Activated naive CD4-positive, alpha-beta T cell treated with anti-CD3 and anti-CD28 coated beads, Interleukin-2, amount 50 U/mL, for 24 hours (primary cell): ENCODE results near the gene CFDP1.
"Not testable (repeated sequence)": the region's sequence is repeated elsewhere in the genome, so short reads cannot be mapped to it uniquely, and the experiment has no call there.

Experiments
- H3K27ac Mint-ChIP-seq: one replicate; pipeline ENCODE4 v1.8.0; 2021; ENCODE audit warnings: mild to moderate bottlenecking, mixed read lengths
- H3K27me3 Mint-ChIP-seq: one replicate; pipeline ENCODE4 v1.8.0; 2021; ENCODE audit warnings: mixed read lengths
- H3K36me3 Mint-ChIP-seq: one replicate; pipeline ENCODE4 v1.8.0; 2021; ENCODE audit warnings: mixed read lengths
- H3K4me1 Mint-ChIP-seq: one replicate; pipeline ENCODE4 v1.8.0; 2021; ENCODE audit warnings: mixed read lengths
- H3K4me3 Mint-ChIP-seq: one replicate; pipeline ENCODE4 v1.8.0; 2021; ENCODE audit warnings: mild to moderate bottlenecking, mixed read lengths
- H3K9me3 Mint-ChIP-seq: one replicate; pipeline ENCODE4 v1.8.0; 2021; ENCODE audit warnings: mixed read lengths

The CFDP1 gene

GRCh38 chr16:75463389-75464121, 30.3 kb upstream of the CFDP1 start:
- peaks cover 52% of the 10 kb centered on the region for H3K4me1 Mint-ChIP-seq
- H3K27ac Mint-ChIP-seq = peak overlapping the region; percentile 89
- H3K4me3 Mint-ChIP-seq = peak overlapping the region; percentile 96
- not testable (repeated sequence) for H3K27me3 Mint-ChIP-seq, H3K9me3 Mint-ChIP-seq, H3K36me3 Mint-ChIP-seq

GRCh38 chr16:75462806-75463205, 29.5 kb upstream of the CFDP1 start:
- Mint-ChIP-seq H3K9me3 (no peaks in the 10 kb centered on the region), H3K27ac (peak overlapping the region; percentile 80), H3K36me3 (peaks cover 3% of the 10 kb centered on the region), H3K27me3 (no peaks in the 10 kb centered on the region), H3K4me3 (peak overlapping the region; percentile 96), H3K4me1 (peaks cover 59% of the 10 kb centered on the region)

- peak overlapping the region; percentile 45 for H3K4me3 Mint-ChIP-seq
- no peaks in the 10 kb centered on the region for H3K27me3 Mint-ChIP-seq
- H3K4me1 Mint-ChIP-seq = peaks cover 70% of the 10 kb centered on the region
- no peak overlapping the region for H3K27ac Mint-ChIP-seq
- no peaks in the 10 kb centered on the region for H3K9me3 Mint-ChIP-seq
- H3K36me3 Mint-ChIP-seq = peaks cover 3% of the 10 kb centered on the region
Measured at GRCh38 chr16:75461575-75461974, 28.3 kb upstream of the CFDP1 start.

- Mint-ChIP-seq H3K9me3 (no peaks in the 10 kb centered on the region), H3K36me3 (peaks cover 3% of the 10 kb centered on the region), H3K4me1 (peaks cover 80% of the 10 kb centered on the region), H3K27ac (peak overlapping the region; percentile 52), H3K4me3 (peak overlapping the region; percentile 28), H3K27me3 (no peaks in the 10 kb centered on the region)
Measured at GRCh38 chr16:75460446-75460845, 27.1 kb upstream of the CFDP1 start.

- Mint-ChIP-seq H3K4me1 (peaks cover 80% of the 10 kb centered on the region), H3K27me3 (no peaks in the 10 kb centered on the region), H3K9me3 (no peaks in the 10 kb centered on the region), H3K36me3 (peaks cover 3% of the 10 kb centered on the region), H3K27ac (peak overlapping the region; percentile 83), H3K4me3 (peak overlapping the region; percentile 3)
Measured at GRCh38 chr16:75459691-75460090, 26.4 kb upstream of the CFDP1 start.

- H3K4me3 Mint-ChIP-seq = no peak overlapping the region
- peaks cover 3% of the 10 kb centered on the region for H3K36me3 Mint-ChIP-seq
- H3K27me3 Mint-ChIP-seq = no peaks in the 10 kb centered on the region
- peaks cover 88% of the 10 kb centered on the region for H3K4me1 Mint-ChIP-seq
- no peak overlapping the region for H3K27ac Mint-ChIP-seq
- no peaks in the 10 kb centered on the region for H3K9me3 Mint-ChIP-seq
Measured at GRCh38 chr16:75458439-75458838, 25.1 kb upstream of the CFDP1 start.

GRCh38 chr16:75458029-75458428, 24.7 kb upstream of the CFDP1 start:
- no peak overlapping the region for H3K4me3 Mint-ChIP-seq
- H3K9me3 Mint-ChIP-seq = no peaks in the 10 kb centered on the region
- peak overlapping the region; percentile 8 for H3K27ac Mint-ChIP-seq
- peaks cover 5% of the 10 kb centered on the region for H3K36me3 Mint-ChIP-seq
- H3K4me1 Mint-ChIP-seq = peaks cover 90% of the 10 kb centered on the region
- H3K27me3 Mint-ChIP-seq = no peaks in the 10 kb centered on the region

GRCh38 chr16:75457485-75458021, 24.2 kb upstream of the CFDP1 start:
- no peaks in the 10 kb centered on the region for H3K9me3 Mint-ChIP-seq
- peaks cover 5% of the 10 kb centered on the region for H3K36me3 Mint-ChIP-seq
- no peak overlapping the region for H3K27ac Mint-ChIP-seq
- H3K27me3 Mint-ChIP-seq = no peaks in the 10 kb centered on the region
- H3K4me3 Mint-ChIP-seq = no peak overlapping the region
- H3K4me1 Mint-ChIP-seq = peaks cover 90% of the 10 kb centered on the region

GRCh38 chr16:75456971-75457370, 23.7 kb upstream of the CFDP1 start:
- H3K27ac Mint-ChIP-seq = no peak overlapping the region
- no peaks in the 10 kb centered on the region for H3K27me3 Mint-ChIP-seq
- H3K36me3 Mint-ChIP-seq = peaks cover 5% of the 10 kb centered on the region
- peaks cover 84% of the 10 kb centered on the region for H3K4me1 Mint-ChIP-seq
- no peak overlapping the region for H3K4me3 Mint-ChIP-seq
- H3K9me3 Mint-ChIP-seq = no peaks in the 10 kb centered on the region

- not testable (repeated sequence) for H3K27me3 Mint-ChIP-seq, H3K27ac Mint-ChIP-seq, H3K36me3 Mint-ChIP-seq, H3K9me3 Mint-ChIP-seq, H3K4me3 Mint-ChIP-seq
- H3K4me1 Mint-ChIP-seq = peaks cover 79% of the 10 kb centered on the region
Measured at GRCh38 chr16:75456486-75456885, 23.2 kb upstream of the CFDP1 start.

GRCh38 chr16:75455677-75456076, 22.4 kb upstream of the CFDP1 start:
- no peaks in the 10 kb centered on the region for H3K9me3 Mint-ChIP-seq
- peaks cover 71% of the 10 kb centered on the region for H3K4me1 Mint-ChIP-seq

GRCh38 chr16:75452464-75453190, 19.3 kb upstream of the CFDP1 start:
- H3K27ac Mint-ChIP-seq = no peak overlapping the region
- H3K4me1 Mint-ChIP-seq = peaks cover 47% of the 10 kb centered on the region
- H3K27me3 Mint-ChIP-seq = no peaks in the 10 kb centered on the region
- peaks cover 3% of the 10 kb centered on the region for H3K36me3 Mint-ChIP-seq
- no peak overlapping the region for H3K4me3 Mint-ChIP-seq
- no peaks in the 10 kb centered on the region for H3K9me3 Mint-ChIP-seq

More at GRCh38 chr16:75455677-75456076, 22.4 kb upstream of the CFDP1 start:
- Mint-ChIP-seq H3K27ac (no peak overlapping the region), H3K36me3 (peaks cover 5% of the 10 kb centered on the region), H3K27me3 (no peaks in the 10 kb centered on the region), H3K4me3 (no peak overlapping the region)

GRCh38 chr16:75446416-75446815, 13.1 kb upstream of the CFDP1 start:
- Mint-ChIP-seq H3K9me3 (no peaks in the 10 kb centered on the region), H3K27me3 (no peaks in the 10 kb centered on the region), H3K4me3 (no peak overlapping the region), H3K27ac (no peak overlapping the region), H3K36me3 (peaks cover 3% of the 10 kb centered on the region), H3K4me1 (peaks cover 4% of the 10 kb centered on the region)

- Mint-ChIP-seq H3K36me3 (peaks cover 3% of the 10 kb centered on the region), H3K27ac (no peak overlapping the region), H3K9me3 (no peaks in the 10 kb centered on the region)
Measured at GRCh38 chr16:75445298-75445697, 12.0 kb upstream of the CFDP1 start.

GRCh38 chr16:75443298-75443697, 10.0 kb upstream of the CFDP1 start:
- Mint-ChIP-seq H3K27me3 (no peaks in the 10 kb centered on the region), H3K9me3 (no peaks in the 10 kb centered on the region), H3K4me1 (no peaks in the 10 kb centered on the region), H3K4me3 (no peak overlapping the region), H3K36me3 (peaks cover 3% of the 10 kb centered on the region), H3K27ac (no peak overlapping the region)

More at GRCh38 chr16:75445298-75445697, 12.0 kb upstream of the CFDP1 start:
- Mint-ChIP-seq H3K27me3 (no peaks in the 10 kb centered on the region), H3K4me1 (peaks cover 4% of the 10 kb centered on the region), H3K4me3 (no peak overlapping the region)
